GM12873 (cell line): ENCODE data around the gene CCDC107.

Experiments
- TF ChIP-seq, protein P1 (sequence below): IDR thresholded peaks from 2 replicates; pipeline ENCODE4 v1.5.1; 2012; ENCODE audit warnings: low read depth, mild to moderate bottlenecking, moderate library complexity, low read length, control low read depth; ENCODE audit not compliant: insufficient read depth; ENCODE audit errors: missing control alignments

CCDC107 gene

GRCh38 chr9:35673132-35674024, 15.3 kb downstream of the CCDC107 start, which contains the start of gene CA9:
Gene CA9, plus strand, starts transcription at chr9:35673928. Its CDS starts 32 bp downstream, at chr9:35673960.
- TF ChIP-seq, protein P1, sequence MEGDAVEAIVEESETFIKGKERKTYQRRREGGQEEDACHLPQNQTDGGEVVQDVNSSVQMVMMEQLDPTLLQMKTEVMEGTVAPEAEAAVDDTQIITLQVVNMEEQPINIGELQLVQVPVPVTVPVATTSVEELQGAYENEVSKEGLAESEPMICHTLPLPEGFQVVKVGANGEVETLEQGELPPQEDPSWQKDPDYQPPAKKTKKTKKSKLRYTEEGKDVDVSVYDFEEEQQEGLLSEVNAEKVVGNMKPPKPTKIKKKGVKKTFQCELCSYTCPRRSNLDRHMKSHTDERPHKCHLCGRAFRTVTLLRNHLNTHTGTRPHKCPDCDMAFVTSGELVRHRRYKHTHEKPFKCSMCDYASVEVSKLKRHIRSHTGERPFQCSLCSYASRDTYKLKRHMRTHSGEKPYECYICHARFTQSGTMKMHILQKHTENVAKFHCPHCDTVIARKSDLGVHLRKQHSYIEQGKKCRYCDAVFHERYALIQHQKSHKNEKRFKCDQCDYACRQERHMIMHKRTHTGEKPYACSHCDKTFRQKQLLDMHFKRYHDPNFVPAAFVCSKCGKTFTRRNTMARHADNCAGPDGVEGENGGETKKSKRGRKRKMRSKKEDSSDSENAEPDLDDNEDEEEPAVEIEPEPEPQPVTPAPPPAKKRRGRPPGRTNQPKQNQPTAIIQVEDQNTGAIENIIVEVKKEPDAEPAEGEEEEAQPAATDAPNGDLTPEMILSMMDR, result no peak

- TF ChIP-seq, protein P1, result no peak
Observed at GRCh38 chr9:35674025-35674361, 15.9 kb downstream of the CCDC107 start.

DNA sequence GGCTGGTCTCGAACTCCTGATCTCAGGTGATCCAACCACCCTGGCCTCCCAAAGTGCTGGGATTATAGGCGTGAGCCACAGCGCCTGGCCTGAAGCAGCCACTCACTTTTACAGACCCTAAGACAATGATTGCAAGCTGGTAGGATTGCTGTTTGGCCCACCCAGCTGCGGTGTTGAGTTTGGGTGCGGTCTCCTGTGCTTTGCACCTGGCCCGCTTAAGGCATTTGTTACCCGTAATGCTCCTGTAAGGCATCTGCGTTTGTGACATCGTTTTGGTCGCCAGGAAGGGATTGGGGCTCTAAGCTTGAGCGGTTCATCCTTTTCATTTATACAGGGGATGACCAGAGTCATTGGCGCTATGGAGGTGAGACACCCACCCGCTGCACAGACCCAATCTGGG, 17.1 kb downstream of the CCDC107 start:
- TF ChIP-seq, protein P1, result no peak

- TF ChIP-seq, protein P1, result no peak
Observed at GRCh38 chr9:35675732-35676392, 17.8 kb downstream of the CCDC107 start.

- TF ChIP-seq, protein P1, result no peak
Observed at GRCh38 chr9:35679091-35679490, 21.0 kb downstream of the CCDC107 start.

- TF ChIP-seq, protein P1, result no peak
Observed at GRCh38 chr9:35679766-35680330, 21.8 kb downstream of the CCDC107 start.

GRCh38 chr9:35680331-35681105, 22.4 kb downstream of the CCDC107 start:
- TF ChIP-seq, protein P1, result no peak
